Peyer's patch (tissue), 4 donors: ENCODE data around the gene IGIP. TPM values are rescaled to one million over a fixed set of nuclear protein-coding genes. Genes with fewer than 3 reads are reported as not detected.
"Not testable (repeated sequence)": the region's sequence is repeated elsewhere in the genome, so short reads cannot be mapped to it uniquely, and the experiment has no call there.

ENCODE experiments used
- DNase-seq, 3 donors: peaks; one replicate each; pipeline ENCODE4 v3.0.0-alpha.2; 2017 to 2019
- H3K27ac ChIP-seq, 4 donors: fragments of 200-600 bp; sonication (generic); one replicate each; pipeline ENCODE4 v1.5.1; 2016 to 2019
- H3K27me3 ChIP-seq, 2 donors: fragments of 200-600 bp; sonication (generic); one replicate each; pipeline ENCODE4 v1.5.1; 2019
- H3K36me3 ChIP-seq, 3 donors: fragments of 200-600 bp; sonication (generic); one replicate each; pipeline ENCODE4 v1.5.1; 2016 to 2019
- H3K4me1 ChIP-seq, 4 donors: fragments of 200-600 bp; sonication (generic); one replicate each; pipeline ENCODE4 v1.5.1; 2016 to 2019
- H3K4me3 ChIP-seq, 4 donors: fragments of 200-600 bp; sonication (generic); 1 replicate in 3 of 4; 2 replicates in 1 of 4; pipeline ENCODE4 v1.5.1; 2016 to 2019; ENCODE audit warnings: mild to moderate bottlenecking in 1 of 4
- H3K9me3 ChIP-seq, 4 donors: fragments of 200-600 bp; sonication (generic); one replicate each; pipeline ENCODE4 v1.5.1; 2016 to 2019; ENCODE audit warnings: mild to moderate bottlenecking in 1 of 4
- CTCF ChIP-seq, 6 experiments: fragments of 450-650 bp in 4 of 6; fragments of 200-600 bp in 2 of 6; sonication (generic) in 1 of 6; IDR thresholded peaks; one replicate each; pipeline ENCODE4 v1.5.1; 2017 to 2019; ENCODE audit warnings: antibody characterized with exemption in 6 of 6, mild to moderate bottlenecking in 3 of 6, moderate library complexity in 1 of 6
- POLR2A ChIP-seq, 2 donors: fragments of 450-650 bp; IDR thresholded peaks; one replicate each; pipeline ENCODE4 v1.5.1; 2017; ENCODE audit warnings: antibody characterized with exemption in 2 of 2, mild to moderate bottlenecking in 2 of 2, moderate library complexity in 2 of 2
- total RNA-seq, 4 donors: library from RNA; depleted of rRNA; stranded (reverse); fragments of >200 nt; gene quantifications; one replicate each; pipeline ENCODE4 v1.1.0, GENCODE V29; 2016

The IGIP gene
- total RNA-seq, 4 donors from 2014 or later = 10.2 to 16.5 (median 12.4) TPM

- no peak for DNase-seq
- H3K9me3 ChIP-seq = no peaks in the 10 kb centered on the region
- peaks cover 0 to 12% (median 0%) of the 10 kb centered on the region in 4 donors for H3K4me1 ChIP-seq
- H3K27ac ChIP-seq = no peak overlapping the region
- TF ChIP-seq POLR2A (IDR thresholded peaks at IDR 0.05) = no peak
- no peak for TF ChIP-seq CTCF (IDR thresholded peaks at IDR 0.05)
- H3K27me3 ChIP-seq = no peaks in the 10 kb centered on the region
- no peak overlapping the region for H3K4me3 ChIP-seq
- H3K36me3 ChIP-seq = no peaks in the 10 kb centered on the region
These were observed 28.2 kb downstream of the IGIP start for GRCh38 chr5:140153905-140154304.

DNA sequence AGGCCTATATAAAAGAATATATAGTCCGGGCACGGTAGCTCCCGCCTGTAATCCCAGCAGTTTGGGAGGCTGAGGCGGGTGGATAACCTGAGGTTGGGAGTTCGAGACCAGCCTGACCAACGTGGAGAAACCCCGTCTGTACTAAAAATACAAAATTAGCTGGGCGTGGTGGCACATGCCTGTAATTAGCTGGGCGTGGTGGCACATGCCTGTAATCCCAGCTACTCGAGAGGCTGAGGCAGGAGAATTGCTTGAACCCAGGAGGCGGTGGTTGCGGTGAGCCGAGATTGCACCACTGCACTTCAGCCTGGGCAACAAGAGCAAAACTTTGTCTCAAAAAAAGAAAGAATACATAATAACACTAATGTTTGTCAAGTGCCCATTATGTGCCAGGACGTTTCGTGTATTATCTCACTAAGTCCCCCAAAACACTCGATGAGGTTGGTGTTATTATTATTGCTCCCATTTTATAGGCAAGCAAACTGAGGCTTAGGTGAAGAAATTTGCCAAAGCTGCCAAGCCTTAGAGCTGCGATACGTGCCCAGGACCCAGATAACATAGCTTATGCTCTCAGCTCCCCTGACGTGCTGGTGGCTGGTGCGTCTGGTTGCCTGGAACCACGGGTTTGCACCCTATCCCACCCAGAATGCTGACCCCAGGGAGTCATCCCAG, 29.1 kb downstream of the IGIP start:
- H3K4me1 ChIP-seq = peaks cover 0 to 12% (median 0%) of the 10 kb centered on the region in 4 donors
- not testable (repeated sequence) for H3K4me3 ChIP-seq, H3K9me3 ChIP-seq, H3K36me3 ChIP-seq, H3K27ac ChIP-seq, DNase-seq, H3K27me3 ChIP-seq

- peaks cover 0 to 12% (median 0%) of the 10 kb centered on the region in 4 donors for H3K4me1 ChIP-seq
- H3K27ac ChIP-seq = peak overlapping the region in 2 of 4 donors; percentile 19 to 35
- TF ChIP-seq CTCF (IDR thresholded peaks at IDR 0.05) (peak; percentile 82 to 97 (median 93)), POLR2A (IDR thresholded peaks at IDR 0.05) (no peak)
- H3K27me3 ChIP-seq = no peaks in the 10 kb centered on the region
- no peaks in the 10 kb centered on the region for H3K36me3 ChIP-seq
- H3K4me3 ChIP-seq = peak overlapping the region; percentile 19 to 53 (median 33)
- no peaks in the 10 kb centered on the region for H3K9me3 ChIP-seq
- DNase-seq = peak; percentile 85 to 94 (median 92)
These were observed 31.5 kb downstream of the IGIP start for GRCh38 chr5:140157032-140157781.

DNA sequence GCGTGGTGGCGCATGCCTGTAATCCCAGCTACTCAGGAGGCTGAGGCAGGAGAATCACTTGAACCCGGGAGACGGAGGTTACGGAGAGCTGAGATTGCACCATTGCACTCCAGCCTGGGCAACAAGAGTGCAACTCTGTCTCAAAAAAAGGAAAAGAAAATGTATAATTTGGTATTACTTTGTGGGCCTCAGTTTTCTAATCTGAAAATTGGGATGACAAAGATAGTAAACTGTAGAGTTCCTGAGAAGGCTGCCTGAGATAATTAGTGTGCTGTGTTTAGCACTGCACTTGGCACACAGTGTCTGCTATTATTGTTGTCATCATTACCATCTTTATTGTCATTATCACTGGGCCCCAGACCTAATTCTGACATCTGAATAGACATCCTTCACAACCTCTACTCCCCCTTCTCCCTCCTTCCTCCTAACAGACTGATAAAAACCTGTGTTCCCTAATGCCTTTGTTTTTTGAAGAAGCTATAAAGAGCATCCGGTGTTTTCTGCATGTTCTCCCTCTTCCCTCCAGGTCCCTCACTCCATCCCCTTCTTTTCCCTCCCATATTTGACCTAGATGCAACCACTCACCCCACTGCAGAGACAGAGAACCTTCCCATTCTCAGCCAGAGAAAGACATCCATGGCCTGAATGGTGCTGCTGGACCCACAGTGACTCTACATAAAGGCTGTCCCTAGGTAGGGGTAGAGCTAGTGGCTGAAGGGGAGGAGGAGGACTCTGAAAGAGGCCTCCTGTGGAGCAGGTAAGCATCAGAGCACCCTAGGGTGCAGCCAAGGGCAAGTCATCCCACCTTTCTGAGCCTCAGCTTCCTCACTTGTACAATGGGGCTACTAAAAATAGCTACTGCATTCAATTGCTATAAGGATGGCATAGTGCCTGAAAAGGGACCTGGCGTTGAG, 33.5 kb downstream of the IGIP start:
- DNase-seq = no peak

GRCh38 chr5:140162275-140162674, 36.5 kb downstream of the IGIP start:
- no peak overlapping the region for H3K27ac ChIP-seq
- peaks cover 0 to 21% (median 0%) of the 10 kb centered on the region in 4 donors for H3K4me1 ChIP-seq
- DNase-seq = peak in 1 of 3 donors; percentile 37
- H3K4me3 ChIP-seq = no peak overlapping the region
- no peaks in the 10 kb centered on the region for H3K9me3 ChIP-seq
- TF ChIP-seq POLR2A (IDR thresholded peaks at IDR 0.05) = no peak
- no peak for TF ChIP-seq CTCF (IDR thresholded peaks at IDR 0.05)
- no peaks in the 10 kb centered on the region for H3K36me3 ChIP-seq
- H3K27me3 ChIP-seq = no peaks in the 10 kb centered on the region

More for the DNA sequence above, 33.5 kb downstream of the IGIP start:
- Histone ChIP-seq H3K36me3 (no peaks in the 10 kb centered on the region), H3K4me1 (peaks cover 0 to 12% (median 0%) of the 10 kb centered on the region in 4 donors), H3K9me3 (no peaks in the 10 kb centered on the region), H3K4me3 (no peak overlapping the region), H3K27ac (no peak overlapping the region), H3K27me3 (no peaks in the 10 kb centered on the region)
- TF ChIP-seq POLR2A (IDR thresholded peaks at IDR 0.05) = no peak
- no peak for TF ChIP-seq CTCF (IDR thresholded peaks at IDR 0.05)
